EH (cell line): ENCODE data around the gene POLR3GL.

Experiments
- DNase-seq: peaks from one replicate; pipeline ENCODE4 v3.0.0-alpha.2; 2015; ENCODE audit warnings: low read depth

Gene POLR3GL

GRCh38 chr1:145977016-145977415 is 12.5 kb downstream of the POLR3GL start:
- DNase-seq = no peak

- DNase-seq = peak; percentile 86
These were observed 13.3 kb downstream of the POLR3GL start for GRCh38 chr1:145977486-145978470.

GRCh38 chr1:145978471-145978853 is 14.0 kb downstream of the POLR3GL start:
- DNase-seq = no peak

- DNase-seq = peak; percentile 100
These were observed 14.6 kb downstream of the POLR3GL start for GRCh38 chr1:145978854-145979745.

GRCh38 chr1:145979746-145980456 is 15.4 kb downstream of the POLR3GL start:
- peak; percentile 30 for DNase-seq

- DNase-seq = no peak
These were observed 16.0 kb downstream of the POLR3GL start for GRCh38 chr1:145980457-145980994.

- DNase-seq = no peak
These were observed 17.7 kb downstream of the POLR3GL start for GRCh38 chr1:145982010-145982723.

- no peak for DNase-seq
These were observed 18.8 kb downstream of the POLR3GL start for GRCh38 chr1:145983206-145983675.

- no peak for DNase-seq
These were observed 19.7 kb downstream of the POLR3GL start for GRCh38 chr1:145983960-145984830.

- DNase-seq = no peak
These were observed 20.6 kb downstream of the POLR3GL start for GRCh38 chr1:145985129-145985501.

GRCh38 chr1:145985502-145986439 is 21.3 kb downstream of the POLR3GL start:
- DNase-seq = peak; percentile 84

GRCh38 chr1:145986551-145986950 is 22.1 kb downstream of the POLR3GL start:
- DNase-seq = no peak

GRCh38 chr1:145987926-145988325 is 23.4 kb downstream of the POLR3GL start:
- DNase-seq = no peak

- no peak for DNase-seq
These were observed 24.3 kb downstream of the POLR3GL start for GRCh38 chr1:145988773-145989172.

GRCh38 chr1:145990249-145990855 is 25.9 kb downstream of the POLR3GL start:
- DNase-seq = no peak

GRCh38 chr1:145991735-145992412 is 27.4 kb downstream of the POLR3GL start:
- DNase-seq = no peak

GRCh38 chr1:145992502-145992936 is 28.0 kb downstream of the POLR3GL start:
- DNase-seq = no peak
